GM19452 (cell line): Measurements from ENCODE around the gene PLXNA4.

Source experiments
- ATAC-seq: cut with Tn5 transposase; IDR thresholded peaks from one replicate; pipeline ENCODE4 v1.9.1; 2021; ENCODE audit not compliant: unreplicated experiment

PLXNA4 gene

DNA sequence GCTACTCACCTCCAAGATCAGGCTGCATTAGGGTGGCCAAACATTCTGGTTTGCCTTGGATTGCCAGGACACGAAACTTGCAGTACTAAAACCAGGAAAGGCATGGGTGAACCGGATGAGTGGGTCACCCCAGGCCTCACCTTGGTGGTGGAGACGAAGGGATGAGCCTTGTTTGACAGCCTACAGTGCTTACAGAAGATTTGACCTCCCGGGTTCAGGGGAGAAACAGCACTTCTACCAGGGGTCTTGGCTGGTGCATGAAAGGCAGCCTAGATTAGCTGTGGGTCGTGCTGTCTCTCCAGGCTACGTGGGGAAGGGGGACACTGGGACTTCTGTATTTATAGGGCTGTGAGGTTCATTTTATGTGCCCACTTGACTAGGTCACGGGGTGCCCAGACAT, 469.8 kb downstream of the PLXNA4 start:
- ATAC-seq = no peak

DNA sequence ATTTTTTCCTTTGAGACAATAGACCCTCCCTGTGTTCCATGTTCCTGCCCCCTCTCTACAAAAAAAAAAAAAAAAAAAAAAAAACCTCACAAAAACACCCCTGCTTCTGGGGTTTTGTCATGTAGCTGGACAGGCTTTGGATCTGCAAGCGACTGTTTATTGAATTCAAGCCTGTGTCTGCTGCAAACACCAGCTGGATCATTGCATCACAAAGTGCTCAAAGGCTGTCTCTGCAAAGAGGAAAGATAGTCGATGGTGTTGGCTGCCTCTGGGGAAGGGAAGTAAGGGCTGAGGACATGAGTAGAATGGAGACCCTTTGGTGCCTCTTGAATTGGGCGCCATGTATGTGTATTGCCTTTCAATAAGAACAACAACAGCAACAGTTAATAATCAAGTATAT, 471.2 kb downstream of the PLXNA4 start:
- ATAC-seq = no peak

DNA sequence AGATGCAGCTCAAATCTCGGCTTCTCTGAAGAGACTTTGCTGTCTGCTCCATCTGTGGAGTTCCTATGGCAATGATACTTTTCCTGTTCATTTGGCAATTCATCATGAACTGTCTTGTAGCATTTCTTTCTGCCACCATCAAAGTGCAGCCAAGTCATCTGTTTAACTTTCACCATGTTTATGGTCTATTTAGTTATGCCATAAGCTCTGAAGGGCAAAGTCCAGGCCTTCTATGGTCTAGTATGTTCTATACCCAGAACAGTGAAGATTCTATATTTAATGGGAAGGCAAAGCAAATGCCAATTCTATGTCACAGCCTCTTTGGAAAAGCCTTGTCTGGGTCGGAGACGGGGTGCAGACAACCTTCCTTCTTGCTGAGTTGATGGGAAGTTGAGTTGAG, 472.6 kb downstream of the PLXNA4 start:
- ATAC-seq = no peak

DNA sequence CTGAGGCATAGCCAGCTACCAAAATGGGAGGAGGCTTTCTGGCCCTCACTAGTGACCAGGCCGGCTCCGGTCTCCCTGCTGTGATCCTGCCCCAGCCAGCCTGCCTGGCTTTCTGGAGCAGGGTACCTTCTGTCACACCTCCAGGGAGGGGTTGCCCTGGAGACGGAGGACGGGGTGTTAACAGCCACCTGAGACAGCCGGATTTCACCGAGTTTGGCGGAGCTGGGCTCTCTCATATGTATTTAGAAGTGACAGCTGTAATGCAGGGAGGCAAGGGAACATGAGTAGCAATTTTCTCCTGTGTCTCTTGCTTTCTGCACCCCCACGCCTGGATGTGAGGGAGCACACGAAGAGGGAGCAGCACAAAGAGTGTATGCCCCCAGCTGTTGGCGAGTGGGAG, 473.3 kb downstream of the PLXNA4 start:
- ATAC-seq = no peak

DNA sequence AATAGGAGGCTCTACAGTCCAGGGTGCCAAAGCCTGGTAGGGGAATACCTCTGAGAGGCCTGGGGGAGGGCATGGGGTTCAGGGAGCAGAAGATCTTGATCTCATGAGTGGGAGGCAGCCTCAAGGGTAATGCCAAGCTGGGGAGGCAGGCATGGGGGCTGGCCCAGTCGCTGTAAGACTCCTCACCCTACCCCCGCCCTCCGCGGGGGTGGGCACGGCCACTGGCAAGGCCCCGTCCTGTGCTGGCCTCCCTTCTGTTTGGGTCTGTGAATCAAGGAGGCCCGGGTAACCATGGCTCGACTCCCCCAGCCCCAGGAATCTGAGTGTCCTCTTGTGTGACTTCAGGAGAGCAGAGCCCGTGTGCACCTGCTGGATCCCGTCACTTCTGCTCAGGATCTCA, 473.9 kb downstream of the PLXNA4 start:
- ATAC-seq = no peak

DNA sequence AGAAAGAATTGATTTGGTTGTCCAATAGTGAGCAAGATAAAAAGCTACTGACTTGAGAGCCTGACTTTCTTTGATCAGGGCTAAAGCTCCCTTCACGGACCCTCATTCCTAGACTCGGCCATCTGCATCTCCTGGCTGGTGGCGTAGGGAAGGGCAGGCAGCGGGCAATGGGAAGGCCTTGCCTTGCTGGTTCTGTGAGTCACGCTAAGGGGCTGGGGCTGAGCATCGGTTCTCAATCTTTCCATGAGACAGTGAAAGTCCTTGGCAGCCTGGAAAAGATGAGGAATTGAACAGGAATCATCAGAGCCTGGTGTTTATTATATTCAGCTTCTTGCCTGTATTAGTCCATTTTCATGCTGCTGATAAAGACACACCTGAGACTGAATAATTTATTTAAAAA, 475.3 kb downstream of the PLXNA4 start:
- no peak for ATAC-seq

DNA sequence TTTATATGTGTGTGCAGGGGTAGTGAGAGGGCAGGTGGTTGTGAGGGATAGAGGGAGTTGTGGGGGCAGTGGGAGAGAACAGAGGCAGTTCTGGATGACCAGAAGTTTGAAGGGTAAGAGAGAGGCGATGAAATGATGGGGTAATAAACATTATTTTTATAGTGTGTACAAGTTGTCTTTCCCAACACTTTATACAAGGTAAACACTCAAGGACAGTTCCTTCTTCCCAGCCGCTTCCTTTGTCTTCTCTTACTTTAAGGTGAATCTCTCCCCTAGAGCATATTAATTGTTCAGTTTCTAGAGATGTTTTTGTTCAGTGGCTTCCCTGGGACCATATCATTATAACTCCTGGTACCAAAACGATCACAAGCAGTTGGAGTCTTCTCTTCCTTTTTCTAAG, 475.8 kb downstream of the PLXNA4 start:
- no peak for ATAC-seq

DNA sequence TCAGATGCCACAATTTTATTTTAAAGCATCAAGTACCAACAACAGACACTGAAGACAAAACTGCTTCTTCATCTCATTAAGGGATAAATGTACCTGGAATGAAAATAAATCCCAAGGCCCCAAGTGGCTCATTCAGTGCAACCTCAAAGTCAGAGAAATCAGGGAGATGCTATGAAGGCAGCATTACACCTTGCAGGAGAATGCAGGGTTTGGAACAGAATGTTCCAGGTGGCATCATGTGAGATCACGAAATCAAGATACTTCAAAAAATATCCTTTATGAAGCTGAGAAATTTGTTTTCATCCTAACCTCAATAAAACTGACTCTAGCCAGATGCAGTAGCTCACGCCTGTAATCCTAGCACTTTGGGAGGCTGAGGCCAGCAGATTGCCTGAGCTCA, 477.1 kb downstream of the PLXNA4 start:
- no peak for ATAC-seq

DNA sequence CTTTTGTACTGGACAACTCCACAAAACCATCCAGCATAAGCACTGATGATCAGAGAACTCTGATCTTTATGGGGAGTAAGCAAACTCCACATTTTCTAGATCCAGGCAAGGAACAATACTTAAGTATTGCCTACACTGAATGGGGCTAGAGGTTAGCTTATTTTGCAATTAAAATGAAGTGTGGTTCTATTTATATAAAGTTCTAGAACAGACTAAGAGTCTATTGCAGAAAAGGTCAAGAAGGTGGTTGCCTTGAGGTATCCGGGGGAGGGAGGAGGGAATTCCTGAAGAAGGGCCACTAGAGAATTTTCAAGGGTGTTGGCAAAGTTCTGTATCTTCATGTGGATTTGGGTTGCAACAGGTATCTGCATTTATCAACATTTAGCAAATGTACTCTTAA, 477.9 kb downstream of the PLXNA4 start:
- ATAC-seq = no peak

DNA sequence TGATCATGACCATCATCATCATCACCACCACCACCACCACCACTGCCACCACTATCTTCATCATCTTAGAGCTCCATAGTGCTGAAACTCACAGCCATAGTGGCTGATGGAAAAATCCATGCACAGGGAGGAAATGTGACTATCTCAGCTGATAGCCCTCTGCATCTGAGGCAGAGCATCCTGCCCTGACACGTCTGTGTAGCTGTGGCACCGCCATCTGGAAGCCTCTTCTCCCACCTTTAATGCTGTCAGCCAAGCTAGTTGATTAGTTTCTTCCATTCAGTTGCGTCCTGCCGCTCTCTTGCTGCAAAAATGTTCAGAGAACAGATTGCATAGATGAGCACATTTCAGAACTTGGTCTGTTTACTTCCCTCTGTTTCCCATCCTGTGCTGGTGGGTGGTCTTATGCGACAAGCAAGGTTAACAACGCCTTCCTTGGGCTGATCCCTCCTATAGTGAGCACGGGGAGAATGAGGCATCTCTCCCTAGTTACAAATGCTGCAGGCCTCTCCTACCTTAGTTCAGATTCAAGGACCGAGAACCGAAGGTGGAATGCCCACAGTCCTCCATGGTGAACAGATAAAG, 478.6 kb downstream of the PLXNA4 start:
- ATAC-seq = no peak

DNA sequence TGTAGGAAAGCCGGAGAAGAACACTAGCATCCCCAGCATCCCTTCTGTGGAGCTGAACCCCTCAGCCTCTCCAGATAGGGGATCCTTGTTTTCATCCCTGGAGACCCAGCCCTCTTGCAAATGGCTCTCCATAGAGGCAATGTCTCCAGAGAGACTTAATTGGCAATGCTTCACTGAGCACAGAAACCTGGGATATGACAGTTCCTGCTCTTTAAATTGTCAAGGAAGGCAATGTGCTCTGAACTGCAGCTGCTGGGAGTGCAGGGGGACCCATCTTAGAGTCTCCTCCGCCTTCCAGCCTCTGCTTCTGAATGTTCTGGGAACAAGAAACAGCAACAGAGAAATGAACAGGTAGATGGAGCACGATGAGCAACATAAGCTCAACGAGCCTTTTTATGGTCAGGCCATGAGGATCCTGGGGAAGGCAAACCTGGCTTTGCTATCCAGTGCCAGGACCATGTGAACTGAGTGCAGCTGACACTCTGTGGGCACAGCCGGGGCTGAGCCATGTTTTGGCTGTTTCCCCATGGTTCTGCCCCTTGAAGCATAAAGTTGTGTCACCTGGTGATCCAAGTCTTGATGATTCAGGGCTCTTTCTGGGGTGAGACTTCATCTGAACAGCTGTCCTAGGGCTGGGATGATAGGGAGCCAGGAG, 481.0 kb downstream of the PLXNA4 start:
- ATAC-seq = no peak

DNA sequence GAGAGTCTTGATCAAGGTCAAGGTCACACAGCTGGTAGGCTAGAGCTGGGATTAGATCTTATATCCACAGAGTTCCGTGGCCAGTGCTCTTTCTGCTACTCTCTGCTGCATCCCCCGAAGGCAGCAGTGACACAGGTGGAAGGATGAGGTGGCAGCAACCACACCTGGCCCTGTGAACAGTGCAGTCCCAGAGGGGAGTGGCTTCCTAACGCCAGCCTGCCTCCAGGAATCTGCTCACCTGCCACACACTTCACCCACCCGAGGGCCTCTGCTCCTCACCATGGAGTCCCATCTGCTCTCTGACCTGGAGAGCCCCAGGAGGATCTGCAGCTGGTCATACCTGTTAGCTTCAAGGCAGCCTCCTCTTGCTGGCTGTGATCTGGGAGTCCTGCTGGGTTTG, 484.2 kb downstream of the PLXNA4 start:
- no peak for ATAC-seq

DNA sequence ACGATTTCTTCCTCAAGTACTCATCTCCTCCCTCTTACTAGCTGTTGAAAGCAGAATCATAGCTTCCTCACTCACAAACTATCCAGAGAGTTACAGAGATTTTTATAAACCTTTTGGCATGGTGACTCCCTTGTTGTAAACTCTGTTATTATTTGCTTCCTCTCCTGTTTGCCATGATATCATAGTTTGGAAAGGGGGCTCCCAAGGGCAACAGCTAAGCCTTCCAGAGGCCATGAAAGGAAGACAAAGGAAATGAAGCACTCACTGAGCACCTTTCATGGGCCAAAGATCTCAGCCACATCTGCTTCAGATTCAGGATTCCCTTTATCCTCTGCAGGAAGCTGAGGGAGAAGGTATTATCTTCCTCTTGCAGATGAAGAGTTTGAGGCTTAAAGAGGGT, 484.6 kb downstream of the PLXNA4 start:
- no peak for ATAC-seq

DNA sequence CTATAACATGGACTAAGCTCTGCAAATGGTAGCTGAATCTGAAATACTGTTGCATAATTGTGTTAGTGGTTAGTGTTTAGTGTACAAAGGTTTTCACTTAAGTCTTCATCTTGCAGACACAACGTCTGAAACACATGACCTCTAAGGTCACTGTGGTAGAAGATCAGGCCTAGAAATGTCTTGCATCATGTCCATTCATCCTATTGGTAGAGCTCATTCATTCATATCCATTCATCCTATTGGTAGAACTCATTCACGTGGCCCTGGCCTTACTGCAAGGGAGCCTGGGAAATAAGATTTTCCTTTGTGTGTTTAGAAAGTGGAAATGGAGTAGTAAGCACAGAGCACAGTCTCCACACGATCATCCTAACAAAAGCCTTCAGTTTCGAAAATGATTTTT, 485.8 kb downstream of the PLXNA4 start:
- no peak for ATAC-seq

DNA sequence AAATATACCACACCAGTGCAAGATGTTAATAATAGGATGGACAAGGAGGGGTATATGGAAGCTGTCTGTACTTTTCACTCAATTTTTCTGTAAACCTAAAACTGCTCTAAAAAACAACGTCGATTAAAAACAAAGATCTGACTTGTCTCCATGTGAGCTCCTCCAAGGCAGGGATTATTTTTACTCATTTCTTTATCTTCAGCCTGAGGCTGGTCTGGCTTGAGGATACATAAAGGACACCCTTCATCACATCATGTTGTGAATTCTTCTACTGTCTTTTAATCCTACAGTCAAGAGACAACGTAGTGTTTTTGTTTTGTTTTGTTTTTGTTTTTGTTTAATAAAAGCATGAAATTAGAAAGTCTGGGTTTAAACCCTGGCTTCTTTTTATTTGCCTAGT, 486.9 kb downstream of the PLXNA4 start:
- no peak for ATAC-seq

DNA sequence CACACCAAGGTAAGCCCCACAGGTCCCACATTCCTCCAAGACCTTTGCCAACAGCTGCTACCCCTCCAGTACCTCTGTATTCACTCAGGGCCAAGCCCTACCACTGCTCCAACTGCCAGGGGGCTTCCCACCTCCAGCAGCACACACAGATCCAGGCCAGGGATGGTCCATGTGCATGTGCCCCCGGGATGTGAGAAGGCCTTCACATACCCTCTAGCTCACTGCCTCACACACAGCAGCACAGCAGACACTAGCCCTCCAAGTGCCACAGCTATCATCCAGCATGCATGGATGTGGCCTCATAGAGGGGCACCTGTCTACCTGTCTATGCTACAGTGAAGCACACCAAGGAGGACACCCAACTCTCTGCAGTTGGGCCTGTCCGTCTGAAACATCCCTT, 488.8 kb downstream of the PLXNA4 start:
- no peak for ATAC-seq

DNA sequence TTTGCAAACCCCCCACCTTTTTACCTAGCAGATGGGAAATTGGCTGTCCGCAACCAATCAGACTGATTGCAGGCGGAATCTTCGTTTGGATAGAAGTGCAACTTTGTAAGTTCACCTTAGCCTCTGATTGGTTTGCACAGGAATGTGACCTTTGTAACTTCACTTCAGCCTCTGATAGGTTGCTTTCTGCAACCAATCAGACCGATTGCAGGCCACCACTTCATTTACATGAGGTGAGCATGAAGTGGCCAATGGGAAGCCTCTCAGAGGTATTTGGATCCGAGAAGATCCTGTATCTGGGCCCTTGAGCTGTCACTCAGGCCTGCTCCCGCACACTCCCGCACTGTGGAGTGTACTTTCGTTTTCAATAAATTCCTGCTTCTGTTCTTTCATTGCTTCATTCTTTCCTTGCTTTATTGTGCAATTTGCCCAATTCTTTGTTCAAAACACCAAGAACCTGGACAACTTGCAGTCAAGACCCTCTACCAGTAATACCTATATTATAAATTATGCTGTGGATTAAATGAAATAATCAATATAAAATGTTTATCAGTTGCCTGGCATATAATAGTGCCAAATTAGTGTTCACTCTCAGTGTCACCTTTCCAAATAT, 491.4 kb downstream of the PLXNA4 start:
- ATAC-seq = no peak

DNA sequence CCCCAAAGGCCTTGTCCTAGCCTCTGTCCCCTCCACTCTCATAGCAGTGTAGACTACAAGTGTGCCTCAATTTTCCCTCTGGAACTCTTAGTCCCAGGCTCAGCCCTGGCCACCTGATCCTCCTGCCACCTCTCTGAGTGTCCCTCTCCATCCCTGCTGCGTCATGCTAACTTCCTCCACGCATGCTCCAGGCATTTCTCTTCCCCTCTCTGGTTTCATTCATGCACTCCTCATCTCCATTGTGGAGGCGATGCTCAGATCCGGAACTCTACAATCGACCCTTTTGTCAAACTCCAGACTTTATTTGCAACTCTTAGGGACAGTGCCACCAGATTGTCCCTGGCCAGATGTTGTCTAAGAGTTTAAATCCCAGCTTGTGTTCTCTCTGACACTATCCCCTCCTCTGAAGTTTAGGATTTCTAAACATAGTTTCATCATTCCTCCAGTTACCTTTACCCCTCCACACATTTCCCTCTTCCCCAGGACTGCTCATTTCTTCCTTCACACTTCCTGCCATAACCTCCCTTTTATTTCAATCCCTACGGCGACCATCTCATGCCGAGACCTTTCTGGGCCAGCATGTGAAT, 492.6 kb downstream of the PLXNA4 start:
- ATAC-seq = no peak

DNA sequence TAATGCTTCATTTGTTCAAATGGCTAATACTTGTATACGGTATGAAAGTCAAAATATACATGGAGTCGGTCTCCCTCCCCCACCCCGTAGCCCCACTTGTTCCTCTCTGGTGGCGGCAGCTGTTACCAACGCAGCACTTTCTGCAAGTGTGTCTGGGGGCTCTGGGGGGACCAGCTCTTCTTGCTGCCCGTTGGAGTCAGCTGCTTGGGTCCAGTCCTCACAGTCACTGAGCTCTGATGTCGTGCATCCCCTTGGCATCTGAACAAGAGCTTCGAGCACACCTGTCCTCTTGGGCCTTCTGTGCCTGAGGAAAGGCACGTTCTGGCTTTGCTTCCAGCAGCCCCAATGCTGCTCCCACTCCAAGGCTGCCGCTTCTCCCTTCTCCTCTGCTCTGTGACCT, 493.1 kb downstream of the PLXNA4 start:
- ATAC-seq = no peak

DNA sequence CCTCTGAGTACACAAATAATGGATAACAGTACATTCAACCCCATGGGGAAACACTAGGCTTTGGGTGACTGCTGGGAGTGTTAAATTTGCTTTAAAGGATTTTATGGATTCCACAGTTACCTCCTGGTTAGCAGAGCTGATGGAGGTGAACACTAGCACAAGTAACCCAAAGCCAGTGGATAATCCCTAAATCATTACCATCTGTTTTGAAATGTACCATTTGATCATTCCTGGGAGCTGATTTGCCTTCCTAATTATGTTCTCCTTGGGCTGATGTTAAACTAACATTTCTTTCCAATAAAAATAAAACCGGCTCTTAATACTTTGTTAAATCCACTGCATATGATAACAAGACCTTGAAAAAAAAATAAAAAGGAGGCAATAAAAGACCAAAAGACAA, 493.9 kb downstream of the PLXNA4 start:
- no peak for ATAC-seq

DNA sequence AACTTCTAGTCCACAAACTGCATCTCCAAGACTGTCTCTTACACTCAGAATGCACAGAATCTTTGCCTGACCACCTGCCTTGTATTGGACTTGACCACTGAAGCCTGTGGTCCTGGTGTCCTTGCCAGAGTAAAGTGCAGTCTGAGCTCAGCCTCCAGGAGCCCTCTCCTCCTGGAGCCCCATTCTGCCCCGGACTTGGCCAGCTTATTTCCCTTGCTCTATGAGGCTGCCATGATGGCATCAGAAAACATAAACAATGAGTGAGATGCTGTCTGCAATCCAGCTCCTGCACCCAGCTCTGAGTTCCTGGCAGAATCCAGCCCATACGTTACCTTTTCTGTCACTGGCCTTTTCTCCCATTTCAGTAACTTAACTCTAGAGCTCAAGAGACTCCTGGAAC, 494.6 kb downstream of the PLXNA4 start:
- no peak for ATAC-seq

DNA sequence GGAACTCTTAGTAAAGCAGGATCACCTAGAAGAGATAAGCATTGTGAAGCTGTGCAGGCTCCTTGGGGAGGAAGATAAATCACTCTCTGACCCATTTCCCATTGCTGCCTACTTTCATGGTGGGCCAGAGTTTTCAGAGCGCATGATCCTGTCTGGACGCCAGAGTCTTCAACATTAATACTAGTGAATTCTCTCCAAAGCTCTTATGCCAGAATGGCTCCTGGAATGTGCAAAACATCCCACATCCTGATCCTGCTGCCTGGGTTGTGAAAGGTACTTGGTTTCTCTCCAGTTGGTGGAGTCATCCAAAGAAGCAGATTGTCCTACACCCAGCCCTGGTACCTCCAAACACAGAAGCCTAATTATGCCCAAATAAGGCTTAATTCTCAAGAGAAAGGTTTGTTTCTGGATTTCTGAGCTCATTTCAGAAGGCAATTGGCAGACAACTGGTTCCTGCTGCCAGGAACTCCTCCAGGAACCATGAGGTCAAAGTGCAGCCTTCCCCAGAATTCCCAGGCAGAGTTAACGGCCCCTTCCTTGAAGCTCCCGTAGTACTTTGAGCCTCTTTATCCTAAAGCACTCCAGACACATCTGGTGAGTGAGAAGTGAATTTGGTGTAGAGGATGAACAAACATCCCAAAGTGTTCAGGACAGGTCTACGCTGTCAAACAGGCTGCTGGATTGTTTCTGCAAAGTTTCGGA, 495.2 kb downstream of the PLXNA4 start:
- no peak for ATAC-seq
